HT-29 (cell line): Measurements from ENCODE around the gene NOTCH4. TPM values are rescaled to one million over a fixed set of nuclear protein-coding genes. Genes with fewer than 3 reads are reported as not detected.

ENCODE experiments used
- small RNA-seq: library from RNA; depleted of rRNA; stranded (forward); fragments of <200 nt; gene quantifications from one replicate; pipeline ENCODE3, GENCODE V24; 2014
- total RNA-seq: library from RNA; depleted of rRNA; stranded (reverse); fragments of >200 nt; shearing (Covaris generic); gene quantifications from 2 replicates; pipeline ENCODE4 v1.2.3, GENCODE V29; 2014; rRNA removed

Gene NOTCH4
- total RNA-seq, 1 experiment from 2014 or later: 2.2 TPM

Small RNA genes within 50 kb of the gene (small RNA-seq; reads per million reads assigned to genes)
- gene AL662884.1 (not detected), gene MIR6833 (not detected)

Other genes starting within 250 kb of the NOTCH4 start
- gene C4A, start 242.0 kb downstream of the NOTCH4 start, total RNA-seq: 0.57 and 1.9 TPM in 2 replicates
- 1.4 and 1.9 TPM in 2 replicates for gene C4B, start 209.3 kb downstream of the NOTCH4 start, total RNA-seq
- not detected in 2 replicates for gene CYP21A2, start 185.7 kb downstream of the NOTCH4 start, total RNA-seq
- 0.03 TPM in 1 of 2 replicates, not detected in the other for gene TNXB, start 114.7 kb downstream of the NOTCH4 start, total RNA-seq
- gene ATF6B, start 95.8 kb downstream of the NOTCH4 start, total RNA-seq: 55.7 and 60.0 TPM in 2 replicates
- 5.2 and 7.4 TPM in 2 replicates for gene FKBPL, start 93.8 kb downstream of the NOTCH4 start, total RNA-seq
- not detected in 2 replicates for gene PRRT1, start 72.1 kb downstream of the NOTCH4 start, total RNA-seq
- gene PPT2, start 69.9 kb downstream of the NOTCH4 start, total RNA-seq: 19.7 and 56.2 TPM in 2 replicates
- gene EGFL8, start 59.5 kb downstream of the NOTCH4 start, total RNA-seq: 4.5 and 6.6 TPM in 2 replicates
- 48.6 and 52.8 TPM in 2 replicates for gene AGPAT1, start 48.0 kb downstream of the NOTCH4 start, total RNA-seq
- gene RNF5, start 45.7 kb downstream of the NOTCH4 start, total RNA-seq: 45.4 and 50.5 TPM in 2 replicates
- gene AGER, start 39.8 kb downstream of the NOTCH4 start, total RNA-seq: 3.0 and 4.9 TPM in 2 replicates
- gene PBX2, start 33.9 kb downstream of the NOTCH4 start, total RNA-seq: 16.6 and 18.7 TPM in 2 replicates
- 2.2 and 4.7 TPM in 2 replicates for gene GPSM3, start 31.4 kb downstream of the NOTCH4 start, total RNA-seq
- not detected in 2 replicates for gene TSBP1, start 147.8 kb upstream of the NOTCH4 start, total RNA-seq
- not detected in 2 replicates for gene BTNL2, start 183.1 kb upstream of the NOTCH4 start, total RNA-seq
- gene HLA-DRA, start 215.8 kb upstream of the NOTCH4 start, total RNA-seq: not detected in 2 replicates